SK-N-SH (cell line): ENCODE results near the gene KIF16B. TPM values are rescaled to one million over a fixed set of nuclear protein-coding genes. Genes with fewer than 3 reads are reported as not detected.

Source experiments
- CTCF ChIA-PET: fragments of 300-600, 350-600 bp; formaldehyde crosslinking; extraction: SDS; loops from one replicate; lab custom pipeline; 2021; lab: Yijun Ruan, JAX
- POLR2A ChIA-PET: fragments of 350-600 bp; sonication (Branson Sonifier 250); formaldehyde crosslinking; extraction: SDS; loops from one replicate; lab custom pipeline; 2020; ENCODE audit warnings: antibody characterized with exemption, inconsistent platforms; lab: Yijun Ruan, JAX
- DNase-seq: peaks from one replicate; pipeline ENCODE4 v3.0.0; 2012
- H2AFZ ChIP-seq: fragments of 200-600 bp; sonication (generic); 2 replicates; pipeline ENCODE4 v1.8.1; 2016; ENCODE audit warnings: antibody characterized with exemption, mild to moderate bottlenecking, low read depth
- H3F3A ChIP-seq: fragments of 200-600 bp; sonication (generic); replicated peaks from 2 replicates; pipeline ENCODE3; 2016; ENCODE audit warnings: antibody characterized with exemption, mild to moderate bottlenecking; ENCODE audit not compliant: insufficient read depth
- H3K27ac ChIP-seq, 2 experiments: fragments of 200-500 bp in 1 of 2; fragments of 200-600 bp in 1 of 2; sonication (Bioruptor generic) in 1 of 2; sonication (generic), shearing (Covaris generic) in 1 of 2; 2 replicates each; pipeline versions ENCODE4 v1.5.1 to v1.6.1; 2014 to 2016; ENCODE audit warnings: low read depth in 2 of 2, inconsistent platforms in 1 of 2, low read length in 1 of 2, mild to moderate bottlenecking in 1 of 2, mixed read lengths in 1 of 2
- H3K27me3 ChIP-seq: fragments of 200-600 bp; sonication (generic), shearing (Covaris generic); 2 replicates; pipeline ENCODE4 v1.6.1; 2016; ENCODE audit warnings: mixed run types; ENCODE audit not compliant: insufficient read depth
- H3K36me3 ChIP-seq, 2 experiments: fragments of 200-500 bp in 1 of 2; fragments of 200-600 bp in 1 of 2; sonication (Bioruptor generic) in 1 of 2; sonication (generic) in 1 of 2; replicated peaks in 1 of 2; 2 replicates each; pipeline versions ENCODE3 to v1.5.1; 2014 to 2016; ENCODE audit warnings: low read length in 1 of 2, mild to moderate bottlenecking in 1 of 2; ENCODE audit not compliant: insufficient read depth in 2 of 2, control insufficient read depth in 1 of 2
- H3K4me1 ChIP-seq, 2 experiments: fragments of 200-500 bp in 1 of 2; fragments of 200-600 bp in 1 of 2; sonication (Bioruptor generic) in 1 of 2; sonication (generic), shearing (Covaris generic) in 1 of 2; 2 replicates each; pipeline versions ENCODE4 v1.5.1 to v1.6.1; 2014 to 2016; ENCODE audit warnings: low read depth in 1 of 2, low read length in 1 of 2, mixed run types in 1 of 2; ENCODE audit not compliant: insufficient read depth in 2 of 2, control insufficient read depth in 1 of 2
- H3K4me2 ChIP-seq: fragments of 200-600 bp; sonication (generic), shearing (Covaris generic); 2 replicates; pipeline ENCODE4 v1.6.1; 2017; ENCODE audit warnings: mixed run types
- H3K4me3 ChIP-seq, 2 experiments: fragments of 200-500 bp in 1 of 2; fragments of 200-600 bp in 1 of 2; sonication (Bioruptor generic) in 1 of 2; sonication (generic), shearing (Covaris generic) in 1 of 2; 2 replicates each; pipeline versions ENCODE4 v1.5.1 to v1.8.1; 2014 to 2016; ENCODE audit warnings: low read depth in 2 of 2, inconsistent platforms in 1 of 2, low read length in 1 of 2, mild to moderate bottlenecking in 1 of 2, mixed read lengths in 1 of 2, moderate library complexity in 1 of 2
- H3K79me2 ChIP-seq: fragments of 200-600 bp; sonication (generic); 2 replicates; pipeline ENCODE4 v1.8.1; 2017; ENCODE audit warnings: mild to moderate bottlenecking; ENCODE audit not compliant: insufficient read depth
- H3K9ac ChIP-seq: fragments of 200-600 bp; sonication (generic); 2 replicates; pipeline ENCODE4 v1.6.1; 2017; ENCODE audit warnings: mixed run types
- H3K9me2 ChIP-seq: fragments of 200-600 bp; sonication (generic); 2 replicates; pipeline ENCODE4 v1.6.1; 2017; ENCODE audit warnings: mixed run types
- H3K9me3 ChIP-seq: fragments of 200-600 bp; sonication (generic); 2 replicates; pipeline ENCODE4 v1.6.1; 2017; ENCODE audit warnings: mixed run types, mild to moderate bottlenecking, moderate library complexity
- H4K20me1 ChIP-seq: fragments of 200-600 bp; sonication (generic); 2 replicates; pipeline ENCODE4 v1.6.1; 2017; ENCODE audit warnings: mild to moderate bottlenecking, mixed run types; ENCODE audit not compliant: insufficient read depth
- CTCF ChIP-seq: fragments of 200-600 bp; sonication (generic); IDR thresholded peaks from 2 replicates; pipeline ENCODE4 v1.6.1; 2017; ENCODE audit warnings: antibody characterized with exemption, mild to moderate bottlenecking, moderate library complexity
- ELF1 ChIP-seq: IDR thresholded peaks from 2 replicates; pipeline ENCODE4 v1.4.0; 2012
- EP300 ChIP-seq, 2 experiments: IDR thresholded peaks; 2 replicates each; pipeline versions ENCODE4 v1.4.0 to v1.6.1; 2012; ENCODE audit warnings: borderline replicate concordance in 1 of 2, low read depth in 1 of 2, low read length in 1 of 2
- FOSL2 ChIP-seq: IDR thresholded peaks from 2 replicates; pipeline ENCODE4 v1.4.0; 2012; ENCODE audit warnings: low read depth, mild to moderate bottlenecking, moderate library complexity, borderline replicate concordance
- FOXJ3 ChIP-seq: sonication (generic); formaldehyde crosslinking; IDR thresholded peaks from 2 replicates; pipeline ENCODE4 v1.5.1; 2020; ENCODE audit warnings: mild to moderate bottlenecking, missing genetic modification reagents
- GABPA ChIP-seq: IDR thresholded peaks from 2 replicates; pipeline ENCODE4 v1.4.0; 2012; ENCODE audit warnings: low read depth, mild to moderate bottlenecking
- IRF3 ChIP-seq: fragments of 150-350 bp; IDR thresholded peaks from 2 replicates; pipeline ENCODE4 v1.6.1; 2016; ENCODE audit warnings: mild to moderate bottlenecking, low read depth, low read length
- JUND ChIP-seq: IDR thresholded peaks from 2 replicates; pipeline ENCODE4 v1.4.0; 2012
- MAX ChIP-seq: IDR thresholded peaks from 2 replicates; pipeline ENCODE4 v1.4.0; 2012; ENCODE audit warnings: low read depth
- MEF2A ChIP-seq: IDR thresholded peaks from 2 replicates; pipeline ENCODE4 v1.4.0; 2012; ENCODE audit warnings: low read depth, borderline replicate concordance
- RAD21 ChIP-seq: IDR thresholded peaks from 2 replicates; pipeline ENCODE4 v1.6.1; 2012; ENCODE audit warnings: mild to moderate bottlenecking, low read length
- RCOR1 ChIP-seq: fragments of 150-350 bp; IDR thresholded peaks from 2 replicates; pipeline ENCODE4 v1.6.1; 2017; ENCODE audit warnings: antibody characterized with exemption, low read length
- RXRA ChIP-seq: IDR thresholded peaks from 2 replicates; pipeline ENCODE4 v1.4.0; 2012; ENCODE audit warnings: low read depth, mild to moderate bottlenecking, borderline replicate concordance
- SIN3A ChIP-seq: IDR thresholded peaks from 2 replicates; pipeline ENCODE4 v1.6.1; 2012; ENCODE audit warnings: low read depth, mild to moderate bottlenecking, low read length, moderate library complexity, borderline replicate concordance
- SMC3 ChIP-seq: IDR thresholded peaks from 2 replicates; pipeline ENCODE4 v1.6.1; 2012; ENCODE audit warnings: low read depth, low read length, improper control_type of control experiment
- USF1 ChIP-seq: IDR thresholded peaks from 2 replicates; pipeline ENCODE4 v1.4.0; 2012; ENCODE audit warnings: low read depth, borderline replicate concordance
- USF2 ChIP-seq: fragments of 150-350 bp; IDR thresholded peaks from 2 replicates; pipeline ENCODE4 v1.6.1; 2017; ENCODE audit warnings: antibody characterized with exemption, low read length, low read depth, borderline replicate concordance
- ZBTB33 ChIP-seq: IDR thresholded peaks from 2 replicates; pipeline ENCODE4 v1.4.0; 2012; ENCODE audit warnings: low read depth, borderline replicate concordance
- WGBS: methylation state at CpG from one replicate; pipeline ENCODE4 v1.1.6; 2017; ENCODE audit warnings: low lambda C conversion rate; 5-methylcytosine and 5-hydroxymethylcytosine counted together
- polyA plus RNA-seq, 3 experiments: library from polyadenylated mRNA; depleted of rRNA; stranded (reverse); fragments of >200 nt; gene quantifications; 2 replicates each; pipeline ENCODE4 v1.2.3, GENCODE V29; 2012

The KIF16B gene
- polyA plus RNA-seq, 1 of the 3 experiments (the other 2 are of a cell fraction): 3.3 TPM

- no peaks in the 10 kb centered on the region for H3K79me2 ChIP-seq
- WGBS: 90% methylated on average over 8 of the region's 8 CpGs
- peaks cover 6 to 40% of the 10 kb centered on the region in 2 experiments for H3K36me3 ChIP-seq
- no peaks in the 10 kb centered on the region for H3K9me3 ChIP-seq
- H2AFZ ChIP-seq: no peak overlapping the region
- ChIA-PET POLR2A (no interaction called here), CTCF (no interaction called here)
- no peaks in the 10 kb centered on the region for H3K4me1 ChIP-seq
- H3K4me3 ChIP-seq: no peak overlapping the region
- H3K4me2 ChIP-seq: no peak overlapping the region
- DNase-seq: no peak
- H3K9ac ChIP-seq: no peak overlapping the region
- no peaks in the 10 kb centered on the region for H3F3A ChIP-seq
- H3K27me3 ChIP-seq: no peaks in the 10 kb centered on the region
- H4K20me1 ChIP-seq: no peaks in the 10 kb centered on the region
- H3K9me2 ChIP-seq: no peaks in the 10 kb centered on the region
- TF ChIP-seq SIN3A: no peak
- no peak for TF ChIP-seq USF2
- no peak for TF ChIP-seq RCOR1
- no peak for TF ChIP-seq FOXJ3 (CRISPR knock-in tag)
- TF ChIP-seq ZBTB33: no peak
- no peak for TF ChIP-seq JUND
- no peak for TF ChIP-seq USF1
- no peak for TF ChIP-seq GABPA
- TF ChIP-seq ELF1: no peak
- TF ChIP-seq MAX: no peak
- no peak for TF ChIP-seq SMC3
- TF ChIP-seq IRF3: no peak
- no peak for TF ChIP-seq EP300 (IDR thresholded peaks at IDR 0.05; ENCODE audit: borderline replicate concordance in 1 of 2, low read depth in 1 of 2, low read length in 1 of 2)
- TF ChIP-seq FOSL2: no peak
- TF ChIP-seq RXRA: no peak
- no peak for TF ChIP-seq MEF2A
- no peak for TF ChIP-seq RAD21
- no peak for TF ChIP-seq CTCF
- H3K27ac ChIP-seq: no peak overlapping the region
Observed at GRCh38 chr20:16505894-16506293, 67.4 kb downstream of the KIF16B start.
